IMR-90 (cell line): Measurements from ENCODE around the gene ERVFRD-1. TPM values are rescaled to one million over a fixed set of nuclear protein-coding genes. Genes with fewer than 3 reads are reported as not detected.

Source experiments
- ATAC-seq: fragments of 200-7000 bp; cut with Tn5 transposase; 2 replicates; pipeline ENCODE4 v1.9.1; 2020; ENCODE audit warnings: low read depth, mild to moderate bottlenecking, moderate library complexity
- BruUV-seq: library from RNA; stranded (reverse); fragments of 400-500 nt; replicated peaks from 2 replicates; lab custom pipeline; 2021; lab: Mats Ljungman, UMichigan
- CTCF ChIA-PET: fragments of 300-600 bp; formaldehyde crosslinking; extraction: SDS; loops from one replicate; lab custom pipeline; 2021; ENCODE audit warnings: antibody characterized with exemption; lab: Yijun Ruan, JAX
- POLR2A ChIA-PET: fragments of 300-600 bp; sonication (Branson Sonifier 250); formaldehyde crosslinking; loops from one replicate; lab custom pipeline; 2022; ENCODE audit warnings: antibody characterized with exemption; ENCODE audit not compliant: unreplicated experiment; lab: Charles Lee
- DNase-seq: peaks from one replicate; pipeline ENCODE4 v3.0.0; 2013
- H2AFZ ChIP-seq: replicated peaks from 2 replicates; pipeline ENCODE3; 2013; ENCODE audit warnings: low read length, mild to moderate bottlenecking; ENCODE audit not compliant: poor library complexity
- H2AK5ac ChIP-seq: 2 replicates; pipeline ENCODE4 v1.6.1; 2013; ENCODE audit warnings: low read depth, low read length, inconsistent platforms
- H2AK9ac ChIP-seq: replicated peaks from 2 replicates; pipeline ENCODE3; 2013; ENCODE audit warnings: mild to moderate bottlenecking, low read depth, low read length, moderate library complexity; ENCODE audit not compliant: poor library complexity
- H2BK120ac ChIP-seq: 2 replicates; pipeline ENCODE4 v1.6.1; 2013; ENCODE audit warnings: low read depth, low read length, inconsistent platforms
- H2BK15ac ChIP-seq: 3 replicates; pipeline ENCODE4 v1.6.1; 2013; ENCODE audit warnings: low read depth, low read length, inconsistent platforms
- H2BK20ac ChIP-seq: 2 replicates; pipeline ENCODE4 v1.6.1; 2013; ENCODE audit warnings: low read depth, mild to moderate bottlenecking, inconsistent platforms, low read length, moderate library complexity
- H2BK5ac ChIP-seq: 2 replicates; pipeline ENCODE4 v1.6.1; 2013; ENCODE audit warnings: mild to moderate bottlenecking, low read depth, low read length, inconsistent platforms; ENCODE audit not compliant: poor library complexity, severe bottlenecking
- H3K14ac ChIP-seq: replicated peaks from 2 replicates; pipeline ENCODE4 v1.6.1; 2013; ENCODE audit warnings: low read depth, low read length, inconsistent platforms
- H3K18ac ChIP-seq: 2 replicates; pipeline ENCODE4 v1.6.1; 2013; ENCODE audit warnings: low read depth, low read length, control low read depth
- H3K23ac ChIP-seq: 2 replicates; pipeline ENCODE4 v1.6.1; 2013; ENCODE audit warnings: low read depth, low read length, inconsistent platforms
- H3K27ac ChIP-seq: 2 replicates; pipeline ENCODE4 v1.5.1; 2013; ENCODE audit warnings: mild to moderate bottlenecking, control low read depth, low read length; ENCODE audit not compliant: insufficient read depth
- H3K27me3 ChIP-seq: 2 replicates; pipeline ENCODE4 v1.6.1; 2013; ENCODE audit warnings: low read length; ENCODE audit not compliant: control insufficient read depth, insufficient read depth
- H3K36me3 ChIP-seq: 2 replicates; pipeline ENCODE4 v1.6.1; 2013; ENCODE audit warnings: low read length, mixed read lengths; ENCODE audit not compliant: control insufficient read depth, insufficient read depth
- H3K4ac ChIP-seq: 2 replicates; pipeline ENCODE4 v1.6.1; 2013; ENCODE audit warnings: low read depth, low read length, inconsistent platforms
- H3K4me1 ChIP-seq: 2 replicates; pipeline ENCODE4 v1.6.1; 2013; ENCODE audit warnings: low read length, mixed read lengths; ENCODE audit not compliant: control insufficient read depth, insufficient read depth
- H3K4me2 ChIP-seq: 2 replicates; pipeline ENCODE4 v1.6.1; 2013; ENCODE audit warnings: low read depth, mild to moderate bottlenecking, control low read depth, low read length, moderate library complexity
- H3K4me3 ChIP-seq: 2 replicates; pipeline ENCODE4 v1.5.1; 2013; ENCODE audit warnings: low read depth, mild to moderate bottlenecking, control low read depth, low read length, moderate library complexity; ENCODE audit not compliant: insufficient read depth
- H3K56ac ChIP-seq: 2 replicates; pipeline ENCODE4 v1.6.1; 2013; ENCODE audit warnings: low read length, inconsistent platforms; ENCODE audit not compliant: insufficient read depth; ENCODE audit errors: extremely low read depth
- H3K79me1 ChIP-seq, 2 experiments: 2 replicates each; pipeline ENCODE4 v1.6.1; 2013; ENCODE audit warnings: low read length in 2 of 2, inconsistent platforms in 1 of 2, low read depth in 1 of 2
- H3K9ac ChIP-seq: 2 replicates; pipeline ENCODE4 v1.6.1; 2013; ENCODE audit warnings: low read depth, low read length, control low read depth
- H3K9me1 ChIP-seq: 2 replicates; pipeline ENCODE4 v1.6.1; 2013; ENCODE audit warnings: low read length, inconsistent platforms; ENCODE audit not compliant: insufficient read depth
- H3K9me3 ChIP-seq: 2 replicates; pipeline ENCODE4 v1.6.1; 2013; ENCODE audit warnings: low read length; ENCODE audit not compliant: control insufficient read depth, insufficient read depth
- H4K20me1 ChIP-seq: 2 replicates; pipeline ENCODE4 v1.6.1; 2013; ENCODE audit warnings: low read length, inconsistent platforms; ENCODE audit not compliant: insufficient read depth
- H4K5ac ChIP-seq: 2 replicates; pipeline ENCODE4 v1.6.1; 2013; ENCODE audit warnings: mild to moderate bottlenecking, low read depth, low read length, control low read depth
- H4K8ac ChIP-seq, 2 experiments: 2 replicates each; pipeline ENCODE4 v1.6.1; 2013; ENCODE audit warnings: low read depth in 2 of 2, low read length in 2 of 2, control low read depth in 1 of 2, inconsistent platforms in 1 of 2
- H4K91ac ChIP-seq: 2 replicates; pipeline ENCODE4 v1.6.1; 2013; ENCODE audit warnings: low read depth, low read length, inconsistent platforms; ENCODE audit not compliant: insufficient read depth
- FOS ChIP-seq: fragments of 150-350 bp; IDR thresholded peaks from 2 replicates; pipeline ENCODE4 v1.6.1; 2016; ENCODE audit warnings: low read depth, low read length
- NFE2L2 ChIP-seq: fragments of 150-350 bp; IDR thresholded peaks from 2 replicates; pipeline ENCODE4 v1.6.1; 2016; ENCODE audit warnings: low read depth, mild to moderate bottlenecking, low read length
- SMC3 ChIP-seq: fragments of 150-350 bp; IDR thresholded peaks from 2 replicates; pipeline ENCODE4 v1.6.1; 2016; ENCODE audit warnings: low read depth, mild to moderate bottlenecking, antibody characterized with exemption, low read length, moderate library complexity
- WGBS, 2 experiments: methylation state at CpG; one replicate each; pipeline versions ENCODE4 v1.1.5 to v1.1.7; 2013; ENCODE audit warnings: missing lambda C conversion rate in 2 of 2; ENCODE audit not compliant: insufficient read length in 1 of 2; ENCODE audit errors: extremely low coverage in 2 of 2; 5-methylcytosine and 5-hydroxymethylcytosine counted together
- dilution Hi-C: fragments of 300-500 bp; cut with HindIII; formaldehyde crosslinking; loops from one replicate; pipeline ENCODE4 v1.14.3; 2018; ENCODE audit warnings: low sequenced_read_pairs; ENCODE audit not compliant: unreplicated experiment
- in situ Hi-C: fragments of 300-500 bp; cut with MboI; formaldehyde crosslinking; loops from 3 replicates; pipeline ENCODE4 v1.14.3; 2019; ENCODE audit warnings: low sequenced_read_pairs, inconsistent platforms, mixed read lengths
- intact Hi-C: fragments of 100-400 bp; cut with micrococcal nuclease; formaldehyde crosslinking; loops from 2 replicates; pipeline ENCODE4 v1.10.0; 2022
- polyA plus RNA-seq, 3 experiments: library from polyadenylated mRNA; depleted of rRNA; stranded (reverse); fragments of >200 nt; gene quantifications; 2 replicates each; pipeline ENCODE4 v1.2.3, GENCODE V29; 2012; ENCODE audit warnings: low replicate concordance in 1 of 3
- total RNA-seq: library from RNA; depleted of rRNA; stranded (reverse); fragments of >200 nt; gene quantifications from 2 replicates; pipeline ENCODE4 v1.2.3, GENCODE V29; 2012
- TF ChIP-seq, protein P1 (sequence below): conservative IDR thresholded peaks from 2 replicates; pipeline ENCODE4 v1.5.1; 2012; ENCODE audit warnings: mild to moderate bottlenecking, low read depth, low read length, improper control_type of control experiment

ERVFRD-1 gene
- total and polyA plus RNA-seq, 2 of the 4 experiments (the other 2 are of a cell fraction), result not detected

DNA sequence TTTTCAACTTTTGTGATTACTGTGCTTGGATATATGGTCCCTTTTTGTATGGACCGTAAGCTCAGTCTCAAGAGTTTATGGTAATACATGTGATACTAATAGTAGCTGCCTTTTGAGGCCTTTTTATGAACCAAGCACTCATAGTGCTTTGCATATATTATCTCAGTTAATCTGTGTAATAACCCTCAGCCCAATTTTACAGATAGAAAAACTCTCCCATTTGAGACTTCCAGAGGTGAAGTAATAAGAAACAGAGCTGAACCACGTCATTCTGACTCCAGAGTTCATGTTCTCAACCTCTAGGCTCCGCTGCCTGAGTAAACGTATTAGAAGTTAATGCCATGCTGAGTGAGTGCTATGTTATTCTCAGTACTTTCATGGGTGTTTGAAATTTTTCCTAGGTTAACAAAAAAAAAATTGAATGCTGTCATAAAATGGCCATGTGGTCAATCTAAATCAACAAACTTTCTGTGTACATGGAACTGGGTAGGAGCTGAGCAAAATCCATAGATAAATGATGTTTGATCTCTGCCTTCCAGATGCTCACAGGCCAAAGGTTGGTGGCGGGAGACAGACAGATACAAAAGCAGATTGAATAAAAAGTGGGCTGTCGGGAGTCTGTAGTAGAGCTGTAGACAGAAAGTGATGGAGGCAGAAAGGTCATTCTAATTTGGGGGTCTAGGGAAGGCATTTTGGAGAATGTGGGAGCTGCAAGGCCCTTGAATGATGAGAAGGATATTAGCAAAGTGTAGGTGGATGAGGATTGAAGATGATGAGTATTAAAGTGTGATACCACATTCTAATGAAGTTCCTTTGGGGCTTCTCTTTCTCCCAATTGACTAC lies 44.8 kb downstream of the ERVFRD-1 start:
- Histone ChIP-seq H4K20me1 (no peaks in the 10 kb centered on the region), H3K4me1 (no peaks in the 10 kb centered on the region), H4K5ac (no peak overlapping the region), H3K14ac (no peak overlapping the region), H2AK9ac (no peak overlapping the region), H3K9me3 (0 out of 2 replicates have a peak, but pooled peaks cover 3% of the 10 kb centered on the region), H3K9ac (no peak overlapping the region), H3K36me3 (no peaks in the 10 kb centered on the region), H2BK5ac (no peak overlapping the region), H2BK20ac (no peak overlapping the region), H3K23ac (no peak overlapping the region), H2AK5ac (no peak overlapping the region), H3K4ac (no peak overlapping the region), H3K27ac (no peak overlapping the region), H4K91ac (no peak overlapping the region), H2BK15ac (no peak overlapping the region), H3K18ac (no peak overlapping the region), H2BK120ac (no peak overlapping the region), H3K4me2 (no peak overlapping the region), H3K79me1 (no peaks in the 10 kb centered on the region), H3K4me3 (no peak overlapping the region), H4K8ac (no peak overlapping the region), H3K27me3 (peaks cover 9% of the 10 kb centered on the region), H3K9me1 (no peaks in the 10 kb centered on the region), H3K56ac (no peak overlapping the region), H2AFZ (no peak overlapping the region)
- ChIA-PET CTCF (interaction anchor here (0.5 to 1.8 kb wide), 4 partner anchors 112 to 588 kb away, joined by 4 to 9 read pairs (median 5); no protein-coding TSS in a partner anchor), POLR2A (no interaction called here)
- dilution Hi-C loops (no loop called here), in situ Hi-C loops (loop anchor here (5.0 to 25.0 kb wide), 2 partner anchors 114 to 579 kb away; no protein-coding TSS in a partner anchor), intact Hi-C loops (loop anchor here (5.0 kb wide), 1 partner anchor 229 kb away; the partner anchor contains the start of gene MAK)
- DNase-seq (no peak), ATAC-seq (no peak)
- no TSS peak for BruUV-seq
- no peak for TF ChIP-seq SMC3
- TF ChIP-seq NFE2L2, result no peak
- TF ChIP-seq, protein P1, sequence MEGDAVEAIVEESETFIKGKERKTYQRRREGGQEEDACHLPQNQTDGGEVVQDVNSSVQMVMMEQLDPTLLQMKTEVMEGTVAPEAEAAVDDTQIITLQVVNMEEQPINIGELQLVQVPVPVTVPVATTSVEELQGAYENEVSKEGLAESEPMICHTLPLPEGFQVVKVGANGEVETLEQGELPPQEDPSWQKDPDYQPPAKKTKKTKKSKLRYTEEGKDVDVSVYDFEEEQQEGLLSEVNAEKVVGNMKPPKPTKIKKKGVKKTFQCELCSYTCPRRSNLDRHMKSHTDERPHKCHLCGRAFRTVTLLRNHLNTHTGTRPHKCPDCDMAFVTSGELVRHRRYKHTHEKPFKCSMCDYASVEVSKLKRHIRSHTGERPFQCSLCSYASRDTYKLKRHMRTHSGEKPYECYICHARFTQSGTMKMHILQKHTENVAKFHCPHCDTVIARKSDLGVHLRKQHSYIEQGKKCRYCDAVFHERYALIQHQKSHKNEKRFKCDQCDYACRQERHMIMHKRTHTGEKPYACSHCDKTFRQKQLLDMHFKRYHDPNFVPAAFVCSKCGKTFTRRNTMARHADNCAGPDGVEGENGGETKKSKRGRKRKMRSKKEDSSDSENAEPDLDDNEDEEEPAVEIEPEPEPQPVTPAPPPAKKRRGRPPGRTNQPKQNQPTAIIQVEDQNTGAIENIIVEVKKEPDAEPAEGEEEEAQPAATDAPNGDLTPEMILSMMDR, result no peak
- no peak for TF ChIP-seq FOS
- WGBS, 2 experiments, result 71% methylated on average over 4 of the region's 6 CpGs; no CpG with 5 or more reads in 1 of the 2 experiments
